ENCODE measurements around the gene CD1E. TPM values are rescaled to one million over a fixed set of nuclear protein-coding genes. Genes with fewer than 3 reads are reported as not detected.
"Not testable (repeated sequence)": the region's sequence is repeated elsewhere in the genome, so short reads cannot be mapped to it uniquely, and the experiment has no call there.

CD1E gene
- total RNA-seq, 1 donor from 2014 or later = 0.50 TPM

GRCh38 chr1:158356616-158357015 is 2.9 kb downstream of the CD1E start:
- ATAC-seq = no peak
- intact Hi-C loops (cut with micrococcal nuclease) = no loop called here
- no peak for DNase-seq

- ATAC-seq (no peak), DNase-seq (no peak)
- intact Hi-C loops (cut with micrococcal nuclease) = no loop called here
Measured at GRCh38 chr1:158357441-158357840, 3.7 kb downstream of the CD1E start.

- intact Hi-C loops (cut with micrococcal nuclease) = no loop called here
- no peak for ATAC-seq
- DNase-seq = no peak
Measured at GRCh38 chr1:158362482-158362881, 8.8 kb downstream of the CD1E start.

- intact Hi-C loops (cut with micrococcal nuclease) = no loop called here
- ATAC-seq = no peak
- no peak for DNase-seq
Measured at GRCh38 chr1:158362941-158363340, 9.2 kb downstream of the CD1E start.

- intact Hi-C loops (cut with micrococcal nuclease) = no loop called here
- DNase-seq = no peak
- ATAC-seq = no peak
Measured at GRCh38 chr1:158366783-158367182, 13.1 kb downstream of the CD1E start.

GRCh38 chr1:158371188-158371953 is 17.7 kb downstream of the CD1E start:
- ATAC-seq (no peak), DNase-seq (no peak)
- intact Hi-C loops (cut with micrococcal nuclease) = no loop called here

- ATAC-seq; DNase-seq; intact Hi-C loops (cut with micrococcal nuclease): not testable (repeated sequence)
Measured at GRCh38 chr1:158374101-158374500, 20.4 kb downstream of the CD1E start.

GRCh38 chr1:158374860-158375259 is 21.2 kb downstream of the CD1E start:
- ATAC-seq (no peak), DNase-seq (no peak)
- intact Hi-C loops (cut with micrococcal nuclease) = no loop called here

GRCh38 chr1:158390331-158390730 is 36.6 kb downstream of the CD1E start:
- ATAC-seq (no peak), DNase-seq (no peak)
- intact Hi-C loops (cut with micrococcal nuclease) = no loop called here

- intact Hi-C loops (cut with micrococcal nuclease) = no loop called here
- DNase-seq (no peak), ATAC-seq (no peak)
Measured at GRCh38 chr1:158391099-158391498, 37.4 kb downstream of the CD1E start.

- no peak for ATAC-seq
- no peak for DNase-seq
- intact Hi-C loops (cut with micrococcal nuclease) = no loop called here
Measured at GRCh38 chr1:158393476-158393875, 39.8 kb downstream of the CD1E start.

GRCh38 chr1:158396646-158397045 is 43.0 kb downstream of the CD1E start:
- intact Hi-C loops (cut with micrococcal nuclease) = no loop called here
- no peak for DNase-seq
- ATAC-seq = no peak

- DNase-seq (no peak), ATAC-seq (no peak)
- intact Hi-C loops (cut with micrococcal nuclease) = no loop called here
Measured at GRCh38 chr1:158398818-158399514, 45.3 kb downstream of the CD1E start, which contains the start of gene OR10T2. Gene OR10T2 (minus strand): TSS chr1:158399466. CDS start chr1:158399466, 0 bp downstream.

- intact Hi-C loops (cut with micrococcal nuclease) = no loop called here
- ATAC-seq (no peak), DNase-seq (no peak)
Measured at GRCh38 chr1:158400871-158401270, 47.2 kb downstream of the CD1E start.

GRCh38 chr1:158407092-158407491 is 53.4 kb downstream of the CD1E start:
- intact Hi-C loops (cut with micrococcal nuclease) = no loop called here
- ATAC-seq (no peak), DNase-seq (no peak)

Other genes with a start within 250 kb of the CD1E start
- 1.4 TPM for gene CD1D, start 173.0 kb upstream of the CD1E start, total RNA-seq
- not detected for gene CD1A, start 99.5 kb upstream of the CD1E start, total RNA-seq
- gene CD1C, start 64.0 kb upstream of the CD1E start, total RNA-seq = 0.74 TPM
- gene CD1B, start 22.4 kb upstream of the CD1E start, total RNA-seq = not detected
- gene OR10T2, start 45.6 kb downstream of the CD1E start, total RNA-seq = not detected
- not detected for gene OR10K2, start 72.3 kb downstream of the CD1E start, total RNA-seq
- gene OR10K1, start 107.9 kb downstream of the CD1E start, total RNA-seq = not detected
- gene OR10R2, start 118.3 kb downstream of the CD1E start, total RNA-seq = not detected
- gene OR6Y1, start 200.5 kb downstream of the CD1E start, total RNA-seq = not detected
- gene OR6P1, start 216.7 kb downstream of the CD1E start, total RNA-seq = not detected
- gene OR10X1, start 226.0 kb downstream of the CD1E start, total RNA-seq = not detected

Measured in left ventricle myocardium superior (tissue), 1 donor.